ENCODE measurements around the gene CPN2. TPM values are rescaled to one million over a fixed set of nuclear protein-coding genes. Genes with fewer than 3 reads are reported as not detected.

CPN2 gene
- total RNA-seq, 4 donors from 2014 or later, result 0.14 TPM; not detected in 3

DNA sequence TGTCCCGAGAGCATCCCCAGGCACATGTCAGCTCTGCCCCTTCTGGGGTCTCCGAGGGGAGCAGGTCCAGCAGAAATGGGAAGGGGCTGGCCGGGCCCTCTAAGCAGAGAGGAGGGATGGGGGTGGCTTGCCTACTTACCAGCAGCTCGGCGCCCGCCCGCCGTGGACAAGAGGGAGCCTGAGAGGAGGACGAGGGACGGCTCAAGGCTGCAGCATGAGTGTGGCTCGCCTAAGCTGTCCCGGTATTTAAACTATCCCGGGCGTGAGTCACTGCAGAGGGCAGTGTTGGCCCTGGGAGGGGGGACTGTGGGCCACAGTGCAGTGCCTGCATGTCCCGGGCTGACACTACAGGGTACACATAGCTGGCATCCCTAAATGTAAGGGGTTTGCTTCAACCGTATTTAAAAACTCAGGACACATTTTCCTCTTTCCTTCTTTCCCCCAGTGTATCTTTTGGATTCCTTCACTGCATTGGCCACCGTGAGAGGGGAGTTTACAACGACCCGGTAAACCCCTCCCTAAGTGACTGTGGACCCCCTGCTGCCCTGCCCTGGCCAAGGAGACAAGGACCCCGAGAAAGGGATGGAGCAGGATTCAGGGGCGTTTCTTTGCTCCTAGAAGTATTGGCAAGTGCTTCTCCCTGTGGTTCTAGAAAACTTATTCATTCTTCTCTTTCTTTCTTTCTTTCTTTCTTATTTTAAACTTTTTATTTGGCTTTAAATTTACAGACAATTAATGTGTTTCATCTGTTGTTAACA is 18.6 kb upstream of the CPN2 start, which contains the start of gene LRRC15:
Gene LRRC15, minus strand, starts transcription at position 222 of the 758 bp plus-strand sequence. CDS start 8,700 bp downstream, outside the sequence.
- intact Hi-C loops (cut with DNase I; ENCODE audit: low total_unique reads) (no loop called here), in situ Hi-C loops (cut with MboI; ENCODE audit: low pct_ligation_motif_present in 1 of 4, low pct_unique_long_range_greater_than_20kb in 1 of 4, low sequenced_read_pairs in 3 of 4) (no loop called here)
- H3K27ac ChIP-seq, result no peak within 1 kb of the TSS
- peaks cover 17% of the 10 kb centered on the region for H3K27me3 ChIP-seq
- H3K9me3 ChIP-seq, result no peaks in the 10 kb centered on the region
- TF ChIP-seq, protein P1, sequence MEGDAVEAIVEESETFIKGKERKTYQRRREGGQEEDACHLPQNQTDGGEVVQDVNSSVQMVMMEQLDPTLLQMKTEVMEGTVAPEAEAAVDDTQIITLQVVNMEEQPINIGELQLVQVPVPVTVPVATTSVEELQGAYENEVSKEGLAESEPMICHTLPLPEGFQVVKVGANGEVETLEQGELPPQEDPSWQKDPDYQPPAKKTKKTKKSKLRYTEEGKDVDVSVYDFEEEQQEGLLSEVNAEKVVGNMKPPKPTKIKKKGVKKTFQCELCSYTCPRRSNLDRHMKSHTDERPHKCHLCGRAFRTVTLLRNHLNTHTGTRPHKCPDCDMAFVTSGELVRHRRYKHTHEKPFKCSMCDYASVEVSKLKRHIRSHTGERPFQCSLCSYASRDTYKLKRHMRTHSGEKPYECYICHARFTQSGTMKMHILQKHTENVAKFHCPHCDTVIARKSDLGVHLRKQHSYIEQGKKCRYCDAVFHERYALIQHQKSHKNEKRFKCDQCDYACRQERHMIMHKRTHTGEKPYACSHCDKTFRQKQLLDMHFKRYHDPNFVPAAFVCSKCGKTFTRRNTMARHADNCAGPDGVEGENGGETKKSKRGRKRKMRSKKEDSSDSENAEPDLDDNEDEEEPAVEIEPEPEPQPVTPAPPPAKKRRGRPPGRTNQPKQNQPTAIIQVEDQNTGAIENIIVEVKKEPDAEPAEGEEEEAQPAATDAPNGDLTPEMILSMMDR (IDR thresholded peaks at IDR 0.05), result no peak
- TF ChIP-seq POLR2AphosphoS5 (IDR thresholded peaks at IDR 0.05) (no peak), EP300 (IDR thresholded peaks at IDR 0.05; ENCODE audit: low read depth) (no peak), POLR2A (IDR thresholded peaks at IDR 0.05) (no peak)
- H3K4me1 ChIP-seq, result peaks cover 0 to 4% (median 1%) of the 10 kb centered on the region in 4 donors
- no peak within 1 kb of the TSS for H3K4me3 ChIP-seq
- no peaks in the 10 kb centered on the region for H3K36me3 ChIP-seq
- 11 to 25% methylated on average over 5 to 20 of the region's 21 CpGs for WGBS, 2 donors (ENCODE audit: low coverage in 1 of 2)
- peak; percentile 14 for DNase-seq

DNA sequence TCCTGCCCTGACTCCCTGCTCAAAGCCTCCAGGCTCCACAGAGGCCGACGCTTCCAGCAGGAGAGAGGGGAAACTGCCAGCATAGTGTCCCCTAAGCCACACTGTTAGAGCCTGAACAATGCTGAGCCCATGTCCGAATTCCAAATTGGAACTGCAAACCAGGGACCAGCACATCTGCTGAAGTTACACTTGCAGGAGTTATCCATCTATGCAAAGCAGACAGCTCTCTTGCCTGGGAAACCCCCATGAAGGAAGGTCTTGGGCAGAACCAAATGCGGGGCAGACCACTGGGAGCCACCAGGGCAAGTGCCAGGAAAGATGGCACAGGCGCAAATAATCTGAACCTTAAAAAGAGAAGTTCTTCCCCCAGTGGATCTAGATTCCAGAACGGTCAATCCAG is 17.8 kb upstream of the CPN2 start:
- TF ChIP-seq, protein P1 (IDR thresholded peaks at IDR 0.05), result no peak
- TF ChIP-seq EP300 (IDR thresholded peaks at IDR 0.05; ENCODE audit: low read depth), result no peak
- TF ChIP-seq POLR2A (IDR thresholded peaks at IDR 0.05), result no peak
- no peak for TF ChIP-seq POLR2AphosphoS5 (IDR thresholded peaks at IDR 0.05)
- no peaks in the 10 kb centered on the region for H3K36me3 ChIP-seq
- in situ Hi-C loops (cut with MboI; ENCODE audit: low pct_ligation_motif_present in 1 of 4, low pct_unique_long_range_greater_than_20kb in 1 of 4, low sequenced_read_pairs in 3 of 4), result no loop called here

DNA sequence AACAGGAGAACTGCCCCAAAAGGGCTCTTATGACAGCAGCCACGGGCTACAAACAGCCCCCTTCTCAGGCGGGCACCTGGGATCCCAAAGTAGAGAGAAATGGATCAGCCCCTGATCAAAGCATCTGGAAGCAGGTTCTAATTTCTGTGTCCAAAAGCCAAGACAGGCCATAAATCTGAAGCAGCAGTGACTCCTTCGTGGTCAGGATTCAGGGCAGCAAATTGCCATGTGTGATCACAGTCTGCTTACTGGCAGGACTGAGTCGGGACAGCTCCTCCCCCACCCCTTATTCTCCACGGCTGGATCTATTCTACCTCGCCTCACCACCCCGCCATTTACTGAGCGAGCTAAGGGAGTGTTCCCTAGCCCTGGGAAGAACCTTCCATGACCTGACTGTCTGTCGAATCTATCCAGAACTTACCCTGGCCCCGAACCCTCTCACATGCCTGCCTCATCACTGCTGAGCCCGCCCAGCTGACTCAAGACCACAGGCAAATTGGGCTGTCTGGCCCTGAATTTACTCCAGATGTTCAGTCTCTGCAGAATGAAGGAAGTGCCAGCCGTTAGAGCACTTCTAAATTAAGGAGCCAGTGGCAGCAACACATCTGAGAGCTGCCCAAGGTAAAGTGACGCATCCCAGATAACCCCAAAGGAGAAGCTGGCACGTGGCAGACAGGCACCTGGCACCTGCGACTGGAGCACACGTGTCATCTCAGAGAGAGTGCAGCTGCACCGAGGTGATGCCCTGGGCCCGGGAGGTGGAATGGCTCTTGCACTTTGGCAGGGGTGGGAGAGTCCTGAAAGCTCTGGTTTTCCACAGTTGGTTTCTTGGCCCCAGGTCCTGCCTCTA is 17.1 kb upstream of the CPN2 start:
- WGBS, 2 donors (ENCODE audit: low coverage in 1 of 2), result 65 to 80% methylated on average over 1 to 17 of the region's 18 CpGs
- TF ChIP-seq, protein P1 (IDR thresholded peaks at IDR 0.05), result no peak
- TF ChIP-seq EP300 (IDR thresholded peaks at IDR 0.05; ENCODE audit: low read depth), result no peak
- no peak for TF ChIP-seq POLR2A (IDR thresholded peaks at IDR 0.05)
- TF ChIP-seq POLR2AphosphoS5 (IDR thresholded peaks at IDR 0.05), result no peak
- H3K4me1 ChIP-seq, result peaks cover 0 to 7% (median 3%) of the 10 kb centered on the region in 4 donors

More for the DNA sequence above, 17.8 kb upstream of the CPN2 start:
- intact Hi-C loops (cut with DNase I; ENCODE audit: low total_unique reads), result no loop called here
- Histone ChIP-seq H3K27ac (no peak overlapping the region), H3K4me3 (no peak overlapping the region), H3K4me1 (peaks cover 0 to 7% (median 3%) of the 10 kb centered on the region in 4 donors), H3K27me3 (peaks cover 17% of the 10 kb centered on the region), H3K9me3 (no peaks in the 10 kb centered on the region)
- DNase-seq, result no peak
- WGBS, 2 donors (ENCODE audit: low coverage in 1 of 2), result 83 to 92% methylated on average over 2 to 6 of the region's 6 CpGs

DNA sequence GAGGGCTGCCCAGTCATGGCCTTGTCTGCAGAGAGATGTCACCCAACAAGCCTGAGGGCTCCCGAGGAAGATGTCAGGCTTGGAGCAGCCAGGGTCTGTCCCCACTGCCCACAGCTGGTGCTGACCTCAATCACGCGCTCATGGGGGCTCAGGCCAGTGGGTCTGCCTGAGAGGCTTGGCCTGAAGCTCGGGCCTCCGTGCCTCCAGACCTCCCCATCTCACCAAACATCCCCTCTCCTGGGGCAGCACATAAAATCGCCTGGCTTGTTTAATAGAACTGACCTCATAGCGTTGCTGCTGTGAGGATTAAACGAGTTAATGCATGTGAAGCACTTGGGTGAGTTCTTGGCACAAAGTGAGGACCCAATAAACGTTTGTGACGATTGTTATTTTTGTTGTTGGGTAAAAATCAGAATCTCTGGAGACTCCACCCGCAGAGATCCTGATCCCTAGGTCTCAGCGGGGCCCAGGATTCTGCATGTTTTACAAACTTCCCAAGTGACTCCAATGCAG is 14.9 kb upstream of the CPN2 start:
- peaks cover 0 to 7% (median 3%) of the 10 kb centered on the region in 4 donors for H3K4me1 ChIP-seq
- no peak for TF ChIP-seq POLR2AphosphoS5 (IDR thresholded peaks at IDR 0.05)
- TF ChIP-seq, protein P1 (IDR thresholded peaks at IDR 0.05), result no peak
- TF ChIP-seq POLR2A (IDR thresholded peaks at IDR 0.05), result no peak
- no peak for TF ChIP-seq EP300 (IDR thresholded peaks at IDR 0.05; ENCODE audit: low read depth)
- DNase-seq, result no peak
- in situ Hi-C loops (cut with MboI; ENCODE audit: low pct_ligation_motif_present in 1 of 4, low pct_unique_long_range_greater_than_20kb in 1 of 4, low sequenced_read_pairs in 3 of 4), result no loop called here
- H3K27me3 ChIP-seq, result peaks cover 17% of the 10 kb centered on the region
- intact Hi-C loops (cut with DNase I; ENCODE audit: low total_unique reads), result no loop called here
- no peak overlapping the region for H3K27ac ChIP-seq
- no peak overlapping the region for H3K4me3 ChIP-seq
- 77% methylated on average over 12 of the region's 12 CpGs; no CpG with 5 or more reads in 1 of the 2 donors for WGBS, 2 donors (ENCODE audit: low coverage in 1 of 2)
- no peaks in the 10 kb centered on the region for H3K36me3 ChIP-seq
- H3K9me3 ChIP-seq, result no peaks in the 10 kb centered on the region

More for the DNA sequence above, 17.1 kb upstream of the CPN2 start:
- Histone ChIP-seq H3K9me3 (no peaks in the 10 kb centered on the region), H3K36me3 (no peaks in the 10 kb centered on the region), H3K4me3 (no peak overlapping the region), H3K27ac (no peak overlapping the region), H3K27me3 (peaks cover 17% of the 10 kb centered on the region)
- intact Hi-C loops (cut with DNase I; ENCODE audit: low total_unique reads) (no loop called here), in situ Hi-C loops (cut with MboI; ENCODE audit: low pct_ligation_motif_present in 1 of 4, low pct_unique_long_range_greater_than_20kb in 1 of 4, low sequenced_read_pairs in 3 of 4) (no loop called here)
- no peak for DNase-seq

All from transverse colon (tissue), 4 donors.